Neural progenitor cell (in vitro differentiated cells): ENCODE data around the gene LRRC7. TPM values are rescaled to one million over a fixed set of nuclear protein-coding genes. Genes with fewer than 3 reads are reported as not detected.

Experiments
- DNase-seq: peaks from one replicate; pipeline ENCODE4 v3.0.0-alpha.2; 2016; ENCODE audit warnings: low spot score
- H2AFZ ChIP-seq: fragments of 200-600 bp; sonication (generic); replicated peaks from 2 replicates; pipeline ENCODE4 v1.6.1; 2016; ENCODE audit warnings: antibody characterized with exemption
- H3F3A ChIP-seq: fragments of 200-600 bp; sonication (generic); 2 replicates; pipeline ENCODE4 v1.6.1; 2016; ENCODE audit warnings: antibody characterized with exemption, low read depth
- H3K27ac ChIP-seq: fragments of 200-600 bp; sonication (generic); 2 replicates; pipeline ENCODE4 v1.5.1; 2016; ENCODE audit warnings: mild to moderate bottlenecking
- H3K27me3 ChIP-seq: fragments of 200-600 bp; sonication (generic); 2 replicates; pipeline ENCODE4 v1.6.1; 2016; ENCODE audit warnings: mild to moderate bottlenecking, moderate library complexity
- H3K36me3 ChIP-seq: fragments of 200-600 bp; sonication (generic); 2 replicates; pipeline ENCODE4 v1.5.1; 2016
- H3K4me1 ChIP-seq: fragments of 200-600 bp; sonication (generic); 2 replicates; pipeline ENCODE4 v1.6.1; 2016; ENCODE audit warnings: mixed run types
- H3K4me2 ChIP-seq: fragments of 200-600 bp; sonication (generic); 2 replicates; pipeline ENCODE4 v1.6.1; 2016
- H3K4me3 ChIP-seq: fragments of 200-600 bp; sonication (generic); 2 replicates; pipeline ENCODE4 v1.5.1; 2016
- H3K79me2 ChIP-seq: fragments of 200-600 bp; sonication (generic); 2 replicates; pipeline ENCODE4 v1.6.1; 2016; ENCODE audit warnings: low read depth
- H3K9ac ChIP-seq: fragments of 200-600 bp; sonication (generic); 2 replicates; pipeline ENCODE4 v1.6.1; 2016
- H3K9me3 ChIP-seq: fragments of 200-600 bp; sonication (generic); 2 replicates; pipeline ENCODE4 v1.5.1; 2016; ENCODE audit warnings: low read depth
- H4K20me1 ChIP-seq: fragments of 200-600 bp; sonication (generic); 2 replicates; pipeline ENCODE4 v1.6.1; 2016; ENCODE audit warnings: low read depth
- H3K27ac Mint-ChIP-seq: 3 replicates; pipeline ENCODE4 v1.8.0; 2021; ENCODE audit warnings: mixed read lengths
- H3K27me3 Mint-ChIP-seq: 2 replicates; pipeline ENCODE4 v1.8.0; 2022; ENCODE audit warnings: low read depth, mild to moderate bottlenecking, inconsistent platforms, moderate library complexity, mixed read lengths; ENCODE audit not compliant: insufficient read depth
- H3K36me3 Mint-ChIP-seq: 3 replicates; pipeline ENCODE4 v1.8.0; 2021; ENCODE audit warnings: mixed read lengths
- H3K4me1 Mint-ChIP-seq: 3 replicates; pipeline ENCODE4 v1.8.0; 2021; ENCODE audit warnings: mixed read lengths
- H3K4me3 Mint-ChIP-seq: 3 replicates; pipeline ENCODE4 v1.8.0; 2021; ENCODE audit warnings: mild to moderate bottlenecking, moderate library complexity, mixed read lengths
- H3K9me3 Mint-ChIP-seq: 3 replicates; pipeline ENCODE4 v1.8.0; 2020; ENCODE audit warnings: mixed read lengths
- CTCF ChIP-seq: fragments of 200-600 bp; sonication (generic); IDR thresholded peaks from 2 replicates; pipeline ENCODE4 v1.5.1; 2017; ENCODE audit warnings: antibody characterized with exemption, mild to moderate bottlenecking
- EZH2 ChIP-seq: fragments of 200-600 bp; sonication (generic); IDR thresholded peaks from 2 replicates; pipeline ENCODE4 v1.6.1; 2017; ENCODE audit warnings: antibody characterized with exemption, mild to moderate bottlenecking, moderate library complexity
- EZH2phosphoT487 ChIP-seq: fragments of 200-600 bp; sonication (generic); IDR thresholded peaks from 2 replicates; pipeline ENCODE4 v1.6.1; 2017; ENCODE audit warnings: antibody characterized with exemption
- total RNA-seq: library from RNA; depleted of rRNA; stranded (reverse); fragments of >200 nt; gene quantifications from 2 replicates; pipeline ENCODE4 v1.2.3, GENCODE V29; 2015; ENCODE audit warnings: low replicate concordance

The LRRC7 gene
- total RNA-seq, 1 donor from 2014 or later: not detected

GRCh38 chr1:70153739-70154138, 586.0 kb downstream of the LRRC7 start:
- H3K4me3 ChIP-seq: no peak overlapping the region
- Mint-ChIP-seq H3K36me3 (no peaks in the 10 kb centered on the region), H3K27me3 (no peaks in the 10 kb centered on the region), H3K4me1 (no peaks in the 10 kb centered on the region), H3K4me3 (no peak overlapping the region), H3K9me3 (no peaks in the 10 kb centered on the region), H3K27ac (no peak overlapping the region)
- H3K36me3 ChIP-seq: no peaks in the 10 kb centered on the region
- DNase-seq: no peak
- H3K9ac ChIP-seq: no peak overlapping the region
- H2AFZ ChIP-seq: no peak overlapping the region
- H3K27me3 ChIP-seq: no peaks in the 10 kb centered on the region
- H3K9me3 ChIP-seq: no peaks in the 10 kb centered on the region
- H3K4me1 ChIP-seq: no peaks in the 10 kb centered on the region
- no peak overlapping the region for H3K4me2 ChIP-seq
- H3F3A ChIP-seq: no peaks in the 10 kb centered on the region
- H3K27ac ChIP-seq: no peak overlapping the region
- no peaks in the 10 kb centered on the region for H4K20me1 ChIP-seq
- no peak for TF ChIP-seq CTCF
- no peak for TF ChIP-seq EZH2phosphoT487
- TF ChIP-seq EZH2: no peak
- H3K79me2 ChIP-seq: no peaks in the 10 kb centered on the region

- TF ChIP-seq EZH2phosphoT487: no peak
- TF ChIP-seq CTCF: no peak
- no peak for TF ChIP-seq EZH2
- no peaks in the 10 kb centered on the region for H3K27me3 Mint-ChIP-seq
- no peaks in the 10 kb centered on the region for H3K4me1 Mint-ChIP-seq
- no peak overlapping the region for H3K4me3 Mint-ChIP-seq
- H3K9me3 Mint-ChIP-seq: peaks cover 2% of the 10 kb centered on the region
- Histone ChIP-seq H4K20me1 (no peaks in the 10 kb centered on the region), H2AFZ (no peak overlapping the region), H3K27me3 (no peaks in the 10 kb centered on the region), H3K9ac (no peak overlapping the region), H3F3A (no peaks in the 10 kb centered on the region), H3K79me2 (no peaks in the 10 kb centered on the region), H3K4me1 (no peaks in the 10 kb centered on the region), H3K4me3 (no peak overlapping the region), H3K36me3 (no peaks in the 10 kb centered on the region), H3K27ac (no peak overlapping the region), H3K9me3 (no peaks in the 10 kb centered on the region), H3K4me2 (no peak overlapping the region)
- H3K27ac Mint-ChIP-seq: no peak overlapping the region
- peaks cover 9% of the 10 kb centered on the region for H3K36me3 Mint-ChIP-seq
- no peak for DNase-seq
These were observed 588.9 kb downstream of the LRRC7 start for GRCh38 chr1:70156529-70157120.

- Histone ChIP-seq H3K27ac (no peak overlapping the region), H3K9ac (no peak overlapping the region), H3K9me3 (no peaks in the 10 kb centered on the region), H4K20me1 (no peaks in the 10 kb centered on the region), H3K4me3 (no peak overlapping the region), H3K4me2 (no peak overlapping the region), H3K27me3 (no peaks in the 10 kb centered on the region), H3K4me1 (no peaks in the 10 kb centered on the region), H2AFZ (no peak overlapping the region), H3K79me2 (no peaks in the 10 kb centered on the region), H3F3A (no peaks in the 10 kb centered on the region), H3K36me3 (no peaks in the 10 kb centered on the region)
- H3K27ac Mint-ChIP-seq: no peak overlapping the region
- H3K9me3 Mint-ChIP-seq: peaks cover 2% of the 10 kb centered on the region
- no peak overlapping the region for H3K4me3 Mint-ChIP-seq
- peaks cover 20% of the 10 kb centered on the region for H3K36me3 Mint-ChIP-seq
- no peaks in the 10 kb centered on the region for H3K27me3 Mint-ChIP-seq
- peaks cover 4% of the 10 kb centered on the region for H3K4me1 Mint-ChIP-seq
- no peak for DNase-seq
- no peak for TF ChIP-seq EZH2phosphoT487
- no peak for TF ChIP-seq CTCF
- no peak for TF ChIP-seq EZH2
These were observed 596.6 kb downstream of the LRRC7 start for GRCh38 chr1:70164350-70164749.
